ENCODE data around the gene RAB11FIP4. TPM values are rescaled to one million over a fixed set of nuclear protein-coding genes. Genes with fewer than 3 reads are reported as not detected.

RAB11FIP4 gene
- total and polyA plus RNA-seq, 4 donors: 5.2 to 19.1 (median 12.8) TPM

- H3K27me3 ChIP-seq (ENCODE audit: control insufficient read depth in 3 of 3, insufficient read depth in 3 of 3, low read length in 2 of 3): no peaks in the 10 kb centered on the region
- H3K4me1 ChIP-seq (ENCODE audit: control insufficient read depth in 5 of 5, insufficient read depth in 5 of 5, low read length in 5 of 5): peaks cover 0 to 40% (median 13%) of the 10 kb centered on the region in 5 donors
- DNase-seq (peak; percentile 44 to 77 (median 76)), ATAC-seq (ENCODE audit: insufficient read depth, low FRiP score) (no peak)
- no peak overlapping the region for H3K4me3 ChIP-seq
- H3K36me3 ChIP-seq (ENCODE audit: control insufficient read depth in 4 of 4, insufficient read depth in 4 of 4, low read length in 4 of 4): peaks cover 3 to 15% (median 10%) of the 10 kb centered on the region in 4 donors
- TF ChIP-seq CTCF (IDR thresholded peaks at IDR 0.05; ENCODE audit: control extremely low read depth, extremely low read depth): no peak
- no peak overlapping the region for H3K27ac ChIP-seq (ENCODE audit: low read depth in 1 of 2, low read length in 1 of 2)
- H3K9ac ChIP-seq (ENCODE audit: insufficient read depth in 1 of 2, low read length in 2 of 2): no peak overlapping the region
- no peaks in the 10 kb centered on the region for H3K9me3 ChIP-seq (ENCODE audit: control insufficient read depth in 4 of 4, insufficient read depth in 3 of 4, low read length in 3 of 4)
Observed at GRCh38 chr17:31369266-31369665, 22.2 kb upstream of the RAB11FIP4 start.

- 30 to 35% methylated on average over 4 of the region's 4 CpGs for WGBS, 2 donors
- Histone ChIP-seq H3K9me3 (ENCODE audit: control insufficient read depth in 4 of 4, insufficient read depth in 3 of 4, low read length in 3 of 4) (no peaks in the 10 kb centered on the region), H3K27ac (ENCODE audit: low read depth in 1 of 2, low read length in 1 of 2) (no peak overlapping the region), H3K27me3 (ENCODE audit: control insufficient read depth in 3 of 3, insufficient read depth in 3 of 3, low read length in 2 of 3) (no peaks in the 10 kb centered on the region), H3K4me1 (ENCODE audit: control insufficient read depth in 5 of 5, insufficient read depth in 5 of 5, low read length in 5 of 5) (peaks cover 0 to 40% (median 13%) of the 10 kb centered on the region in 5 donors), H3K9ac (ENCODE audit: insufficient read depth in 1 of 2, low read length in 2 of 2) (no peak overlapping the region), H3K36me3 (ENCODE audit: control insufficient read depth in 4 of 4, insufficient read depth in 4 of 4, low read length in 4 of 4) (peaks cover 6 to 18% (median 11%) of the 10 kb centered on the region in 4 donors), H3K4me3 (no peak overlapping the region)
- ATAC-seq (ENCODE audit: insufficient read depth, low FRiP score): no peak
- DNase-seq: peak in 2 of 3 donors; percentile 61 to 74
- no peak for TF ChIP-seq CTCF (IDR thresholded peaks at IDR 0.05; ENCODE audit: control extremely low read depth, extremely low read depth)
Observed at GRCh38 chr17:31371511-31372097, 19.9 kb upstream of the RAB11FIP4 start.

GRCh38 chr17:31373150-31374093, 18.1 kb upstream of the RAB11FIP4 start:
- H3K9me3 ChIP-seq (ENCODE audit: control insufficient read depth in 4 of 4, insufficient read depth in 3 of 4, low read length in 3 of 4): no peaks in the 10 kb centered on the region
- ATAC-seq (ENCODE audit: insufficient read depth, low FRiP score) (peak; percentile 77), DNase-seq (peak in 2 of 3 donors; percentile 77 to 79)
- WGBS, 2 donors: 39 to 74% methylated on average over 10 of the region's 10 CpGs
- peak; percentile 21 for TF ChIP-seq CTCF (IDR thresholded peaks at IDR 0.05; ENCODE audit: control extremely low read depth, extremely low read depth)
- peaks cover 4 to 20% (median 11%) of the 10 kb centered on the region in 4 donors for H3K36me3 ChIP-seq (ENCODE audit: control insufficient read depth in 4 of 4, insufficient read depth in 4 of 4, low read length in 4 of 4)
- no peaks in the 10 kb centered on the region for H3K27me3 ChIP-seq (ENCODE audit: control insufficient read depth in 3 of 3, insufficient read depth in 3 of 3, low read length in 2 of 3)
- peaks cover 0 to 40% (median 13%) of the 10 kb centered on the region in 5 donors for H3K4me1 ChIP-seq (ENCODE audit: control insufficient read depth in 5 of 5, insufficient read depth in 5 of 5, low read length in 5 of 5)
- no peak overlapping the region for H3K4me3 ChIP-seq
- H3K9ac ChIP-seq (ENCODE audit: insufficient read depth in 1 of 2, low read length in 2 of 2): no peak overlapping the region
- H3K27ac ChIP-seq (ENCODE audit: low read depth in 1 of 2, low read length in 1 of 2): no peak overlapping the region

Data from lung (tissue), 12 donors.